HFF-Myc (cell line): ENCODE results near the gene CFL2.

Source experiments
- DNase-seq: peaks from one replicate; pipeline ENCODE4 v3.0.0-alpha.2; 2011; ENCODE audit warnings: low read depth; ENCODE audit errors: extremely low read depth
- H3K4me3 ChIP-seq: replicated peaks from 2 replicates; pipeline ENCODE4 v1.5.1; 2011; ENCODE audit warnings: low read depth, mild to moderate bottlenecking, control low read depth, low read length
- CTCF ChIP-seq: IDR thresholded peaks from 2 replicates; pipeline ENCODE4 v1.5.1; 2012; ENCODE audit warnings: mild to moderate bottlenecking, low read depth, low read length, control low read depth; ENCODE audit errors: missing control alignments

The CFL2 gene

DNA sequence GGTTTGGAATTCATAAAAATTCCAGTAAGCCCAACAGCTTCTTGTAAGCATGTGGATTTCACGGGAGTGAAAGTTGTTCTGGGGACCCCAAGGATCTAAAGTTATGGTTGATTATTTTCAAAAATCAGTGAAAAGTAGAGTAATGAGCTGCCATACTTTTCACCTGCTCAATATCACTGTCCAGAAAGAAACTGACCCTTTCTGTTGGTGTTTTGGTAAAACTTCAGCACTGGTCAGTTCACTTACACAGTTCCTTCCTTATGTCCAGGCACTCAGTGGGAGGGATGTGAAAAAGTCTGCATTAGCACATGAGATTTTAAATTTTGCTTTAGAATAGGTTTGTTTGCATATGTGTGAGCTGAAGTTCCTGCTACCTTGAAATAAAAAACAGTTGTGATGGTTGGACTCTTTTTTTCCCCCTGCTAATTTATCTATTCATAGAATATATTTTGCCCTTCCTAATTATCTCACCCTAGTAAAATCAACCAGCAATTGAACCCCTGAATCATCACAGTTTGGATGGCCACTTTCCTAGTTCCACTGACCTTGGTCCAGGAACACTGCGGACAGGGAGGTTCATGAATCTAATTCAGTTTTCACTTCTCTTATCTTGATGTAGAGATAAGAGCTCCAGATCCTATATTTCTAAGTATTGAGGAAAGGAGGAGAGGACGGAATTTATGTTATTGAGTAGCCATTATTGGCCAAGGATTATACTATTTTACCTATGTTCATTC lies 25.8 kb downstream of the CFL2 start:
- TF ChIP-seq CTCF = no peak
- no peak for DNase-seq
- H3K4me3 ChIP-seq = no peak overlapping the region

DNA sequence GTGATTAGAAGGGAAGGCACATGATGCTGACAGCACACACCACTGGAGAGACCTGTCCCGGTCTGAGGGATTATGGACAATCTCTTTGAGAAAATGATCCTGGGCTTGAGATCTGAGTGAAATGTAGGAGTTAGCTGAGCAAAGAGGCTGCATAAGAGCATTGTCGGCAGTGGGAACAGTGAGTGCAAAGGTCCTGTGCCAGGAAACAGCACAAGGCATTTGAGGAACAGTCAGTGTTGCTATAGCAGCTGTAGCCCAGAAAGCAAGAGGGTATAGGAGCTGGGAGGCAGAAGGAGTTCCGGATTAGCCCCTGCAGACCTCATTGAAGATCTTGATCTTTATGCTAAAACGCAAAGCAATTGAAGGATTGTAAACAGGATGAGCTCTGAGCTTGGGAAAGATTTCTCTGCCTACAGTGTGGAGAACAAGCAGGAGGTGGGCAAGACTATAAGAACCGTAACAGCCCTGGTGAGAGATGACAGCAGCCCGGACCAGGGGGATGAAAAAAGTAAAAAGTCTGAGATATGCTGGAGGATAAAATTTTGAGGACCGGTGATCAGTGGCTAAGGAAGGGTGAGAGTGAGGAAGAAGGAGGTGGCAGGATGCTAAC lies 28.5 kb downstream of the CFL2 start:
- no peak overlapping the region for H3K4me3 ChIP-seq
- no peak for DNase-seq
- no peak for TF ChIP-seq CTCF

DNA sequence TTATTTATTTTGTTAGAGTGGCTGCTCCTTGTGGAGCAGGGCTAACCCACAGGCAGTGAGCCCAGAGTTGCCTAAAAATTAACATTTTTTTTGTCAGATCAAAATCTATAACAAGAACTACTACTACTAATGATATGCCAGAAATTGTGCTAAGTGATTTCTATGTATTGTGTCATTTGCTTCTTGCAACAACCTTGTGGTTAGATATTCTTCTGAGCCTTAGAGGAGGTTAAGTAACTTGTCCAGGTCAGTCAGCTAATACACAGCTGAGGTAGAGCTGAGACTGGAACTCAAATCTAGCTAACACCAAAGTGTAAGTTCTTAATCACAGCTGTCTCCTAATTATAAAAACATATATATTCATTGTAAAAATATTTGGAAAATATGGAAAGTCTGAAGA lies 29.8 kb downstream of the CFL2 start:
- H3K4me3 ChIP-seq = no peak overlapping the region
- no peak for DNase-seq
- no peak for TF ChIP-seq CTCF

DNA sequence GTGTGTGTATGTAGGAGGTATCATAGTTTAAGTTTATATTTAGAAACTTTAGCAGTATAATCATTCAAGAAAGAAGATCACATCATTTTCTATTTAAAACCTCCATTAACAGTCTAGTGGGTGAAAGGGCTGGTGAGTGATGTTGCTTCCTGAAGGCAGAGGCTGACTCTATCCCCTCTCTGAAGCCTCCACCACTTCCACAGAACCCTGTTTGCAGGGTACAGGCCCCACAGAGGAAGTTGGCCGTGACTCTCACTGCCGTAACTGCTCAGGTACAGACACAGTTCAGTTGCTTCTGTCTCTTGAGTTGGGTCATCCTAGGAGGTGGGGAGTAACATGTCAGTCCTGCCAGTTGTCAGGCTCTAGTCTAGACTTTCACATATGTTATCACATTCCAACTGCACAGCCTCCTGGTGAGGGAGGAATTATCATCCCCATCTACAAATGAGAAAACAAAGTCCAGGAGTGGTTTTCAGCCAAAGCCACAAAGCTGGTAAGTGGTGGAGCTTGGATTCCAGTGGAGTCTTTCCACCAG lies 31.5 kb downstream of the CFL2 start:
- DNase-seq = no peak
- no peak overlapping the region for H3K4me3 ChIP-seq
- TF ChIP-seq CTCF = no peak

GRCh38 chr14:34680806-34681479 lies 33.5 kb downstream of the CFL2 start:
- no peak for TF ChIP-seq CTCF
- H3K4me3 ChIP-seq = no peak overlapping the region
- DNase-seq = no peak

- TF ChIP-seq CTCF = no peak
- no peak for DNase-seq
- no peak overlapping the region for H3K4me3 ChIP-seq
Observed at GRCh38 chr14:34678735-34679134, 35.7 kb downstream of the CFL2 start.
